GM10847 (cell line): ENCODE data around the gene CAPZB.

Experiments used
- POLR2A ChIP-seq: IDR thresholded peaks from 2 replicates; pipeline ENCODE4 v1.6.1; 2011; ENCODE audit not compliant: insufficient read length; ENCODE audit errors: extremely low read depth

Gene CAPZB

GRCh38 chr1:19485362-19486187 is at the start of gene CAPZB:
Gene CAPZB (minus strand): TSS chr1:19485539. CDS start chr1:19485438, 101 bp downstream.
- peak; percentile 85 for TF ChIP-seq POLR2A

- no peak for TF ChIP-seq POLR2A
Observed at GRCh38 chr1:19534281-19534680, 48.9 kb upstream of the CAPZB start.

DNA sequence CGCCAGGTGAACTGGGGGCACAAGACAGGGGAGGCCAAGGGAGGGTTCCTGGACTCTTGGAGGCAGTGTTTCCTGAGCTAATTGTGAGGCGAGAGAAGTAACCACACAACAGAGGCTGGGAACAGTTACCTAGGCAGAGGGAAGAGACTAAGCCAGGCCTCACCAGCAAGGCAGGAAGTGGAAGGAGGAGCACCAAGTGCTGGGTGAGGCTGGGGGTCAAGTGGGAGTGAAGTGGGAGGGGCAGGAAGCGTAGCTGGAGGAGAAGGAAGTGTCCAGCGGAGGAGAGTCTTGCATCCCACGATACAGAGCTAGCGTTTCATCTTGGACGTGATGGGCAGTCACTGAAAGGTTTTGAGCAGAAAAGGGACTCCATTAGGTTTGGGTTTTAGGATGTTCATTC is 48.3 kb upstream of the CAPZB start:
- no peak for TF ChIP-seq POLR2A

- no peak for TF ChIP-seq POLR2A
Observed at GRCh38 chr1:19532519-19532918, 47.2 kb upstream of the CAPZB start.

- no peak for TF ChIP-seq POLR2A
Observed at GRCh38 chr1:19529664-19530063, 44.3 kb upstream of the CAPZB start.

DNA sequence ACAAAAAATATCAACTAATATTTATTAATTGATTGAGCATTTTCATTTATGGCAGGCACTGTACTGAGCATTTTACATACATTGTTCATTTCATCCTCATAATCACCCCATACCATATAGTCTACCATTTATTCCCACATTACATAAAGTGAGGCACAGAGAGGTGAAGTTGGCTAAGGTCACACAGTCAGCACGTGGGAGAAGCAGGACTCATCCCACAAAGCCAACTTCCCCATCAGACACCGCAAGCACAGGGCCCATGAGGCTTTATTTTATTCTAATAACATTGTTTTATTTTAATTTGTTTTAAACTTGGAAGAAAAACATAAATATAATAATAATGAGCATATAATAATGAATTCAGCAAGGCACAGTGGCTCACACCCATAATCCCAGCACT is 43.1 kb upstream of the CAPZB start:
- TF ChIP-seq POLR2A: no peak

DNA sequence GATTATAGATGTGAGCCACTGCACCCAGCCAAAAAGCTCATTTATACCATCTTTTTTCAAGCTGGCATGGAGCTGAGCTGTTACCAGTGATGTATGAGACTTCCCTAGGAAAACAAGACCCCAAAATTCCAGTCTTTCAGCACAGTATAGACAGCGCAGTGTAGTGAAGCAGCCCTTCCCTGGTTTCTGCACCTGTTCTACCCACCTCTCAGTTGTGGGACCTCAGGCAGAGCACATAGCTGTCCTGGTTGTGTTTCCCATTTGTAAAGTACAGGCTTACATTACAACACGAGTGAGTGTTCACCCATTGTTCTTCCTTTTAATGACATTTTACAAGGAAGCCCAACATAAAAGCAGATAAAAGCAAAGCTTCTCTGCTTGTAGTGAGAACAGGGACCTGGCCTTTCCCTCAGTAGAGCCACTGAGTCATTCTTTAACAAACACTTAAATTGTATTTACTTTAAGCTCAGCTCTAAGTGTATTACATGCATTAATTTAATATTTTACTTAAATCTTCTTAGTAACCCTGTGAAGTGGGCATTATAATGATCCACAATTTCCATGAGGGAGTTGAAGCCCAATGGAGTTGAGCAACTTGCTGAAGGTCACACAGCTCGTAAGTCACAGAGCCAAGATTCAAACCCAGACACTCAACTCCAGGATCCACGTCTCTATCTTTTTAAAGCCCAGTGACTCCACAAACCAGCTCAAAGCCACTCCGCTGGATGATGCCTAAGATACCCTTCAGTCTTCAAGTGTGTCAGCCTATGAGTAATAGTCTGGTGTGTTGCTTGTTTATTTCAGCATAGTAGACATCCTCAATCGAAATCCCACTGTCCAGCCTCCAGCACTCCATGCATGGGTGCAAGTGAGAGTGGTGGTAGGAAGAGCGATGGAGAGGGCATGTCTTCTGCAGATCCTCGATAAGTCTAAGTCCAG is 40.5 kb upstream of the CAPZB start:
- TF ChIP-seq POLR2A: no peak

- TF ChIP-seq POLR2A: no peak
Observed at GRCh38 chr1:19524791-19525190, 39.5 kb upstream of the CAPZB start.

DNA sequence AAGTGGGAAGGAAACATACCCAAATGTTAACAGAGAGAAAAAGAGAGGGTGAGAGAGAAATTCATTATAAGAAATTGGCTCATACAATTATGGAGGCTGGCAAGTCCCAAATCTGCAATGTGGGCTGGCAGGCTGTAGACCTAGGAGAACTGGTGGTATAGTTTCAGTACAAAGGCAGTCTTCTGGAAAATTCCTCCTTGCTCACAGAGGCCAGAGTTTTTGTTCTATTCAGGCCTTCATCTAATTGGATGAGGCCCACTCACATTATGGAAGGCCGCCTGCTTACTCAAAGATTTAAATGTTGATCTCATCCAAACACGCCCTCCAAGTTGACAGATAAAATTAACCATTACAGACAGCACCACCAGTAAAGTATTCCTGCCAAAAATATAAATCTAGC is 36.1 kb upstream of the CAPZB start:
- TF ChIP-seq POLR2A: no peak

- no peak for TF ChIP-seq POLR2A
Observed at GRCh38 chr1:19517017-19517416, 31.7 kb upstream of the CAPZB start.

GRCh38 chr1:19515201-19515600 is 29.9 kb upstream of the CAPZB start:
- no peak for TF ChIP-seq POLR2A

GRCh38 chr1:19514391-19514831 is 29.1 kb upstream of the CAPZB start:
- TF ChIP-seq POLR2A: no peak

GRCh38 chr1:19512545-19512944 is 27.2 kb upstream of the CAPZB start:
- TF ChIP-seq POLR2A: no peak

GRCh38 chr1:19511116-19511515 is 25.8 kb upstream of the CAPZB start:
- no peak for TF ChIP-seq POLR2A

GRCh38 chr1:19507516-19507915 is 22.2 kb upstream of the CAPZB start:
- TF ChIP-seq POLR2A: no peak
